Psoas muscle (tissue), 8 donors: ENCODE results near the gene SBF2. TPM values are rescaled to one million over a fixed set of nuclear protein-coding genes. Genes with fewer than 3 reads are reported as not detected.
A peak's percentile ranks its signal among the peaks of the same experiment; 100 is the strongest.

ENCODE experiments used
- ATAC-seq, 4 donors: fragments of 200-7000 bp; cut with Tn5 transposase; one replicate each; pipeline ENCODE4 v1.9.1; 2020; ENCODE audit warnings: moderate library complexity in 3 of 4, mild to moderate bottlenecking in 2 of 4
- DNase-seq, 2 donors: peaks; one replicate each; pipeline ENCODE4 v3.0.0-alpha.2; 2020
- H3K27ac ChIP-seq: fragments of 200-600 bp; one replicate; pipeline ENCODE4 v1.8.0; 2022
- H3K27me3 ChIP-seq, 3 donors: fragments of 200-600 bp in 1 of 3; one replicate each; pipeline versions ENCODE4 v1.6.1 to v1.8.0; 2013 to 2022; ENCODE audit warnings: low read length in 2 of 3, mild to moderate bottlenecking in 2 of 3, moderate library complexity in 1 of 3; ENCODE audit not compliant: insufficient read depth in 3 of 3
- H3K36me3 ChIP-seq, 2 donors: fragments of 200-600 bp in 1 of 2; one replicate each; pipeline versions ENCODE4 v1.6.1 to v1.8.0; 2013 to 2022; ENCODE audit warnings: low read depth in 1 of 2, mild to moderate bottlenecking in 1 of 2, moderate library complexity in 1 of 2; ENCODE audit not compliant: insufficient read depth in 1 of 2
- H3K4me1 ChIP-seq: fragments of 200-600 bp; one replicate; pipeline ENCODE4 v1.8.0; 2022
- H3K4me3 ChIP-seq: fragments of 200-600 bp; one replicate; pipeline ENCODE4 v1.8.0; 2022; ENCODE audit warnings: mild to moderate bottlenecking
- H3K9me3 ChIP-seq: fragments of 200-600 bp; one replicate; pipeline ENCODE4 v1.8.0; 2022
- WGBS, 3 donors: extraction: QIAGEN DNeasy Blood & Tissue Kit; methylation state at CpG; one replicate each; pipeline versions ENCODE4 v1.1.6 to v1.1.7; 2013; 5-methylcytosine and 5-hydroxymethylcytosine counted together
- intact Hi-C, 2 donors: fragments of 100-400 bp; cut with DNase I; formaldehyde crosslinking; loops; one replicate each; pipeline versions ENCODE4 v1.11.0 to v1.14.2; 2022
- polyA plus RNA-seq, 3 donors: library from polyadenylated mRNA; stranded (reverse); fragments of 200-250 nt; gene quantifications; one replicate each; pipeline ENCODE4 v1.2.3, GENCODE V29; 2013
- total RNA-seq, 4 donors: library from RNA; stranded (reverse); fragmentation: NEBNext Ultra II Directional in 2 of 4; extraction: Animal tissue kit (Norgen Biotek cat#: 25700) in 2 of 4; gene quantifications; one replicate each; pipeline versions ENCODE4 v1.2.1 to v1.2.4, GENCODE V29; 2021 to 2023
- TF ChIP-seq, protein P1 (sequence below): fragments of 200-600 bp; IDR thresholded peaks from one replicate; pipeline ENCODE4 v1.8.0; 2022; ENCODE audit warnings: antibody characterized with exemption
- donor health status: healthy with polysubstance abuse.
- donor health status: DM: no; HTN: no; CAD: no; lungs with moderate emphysema.
- donor health status: Bipolar disorder and iron deficiency.
- donor health status: healthy.
- donor health status: DM: yes; HTN: yes; CAD: no.
- donor health status: DM: no; HTN: no; CAD: no.
- donor health status: DM: no; HTN: no; CAD: no.
- donor health status: DM: yes; HTN: yes; CAD: no.

The SBF2 gene
- total and polyA plus RNA-seq, 7 donors = 3.3 to 12.6 (median 10.6) TPM

DNA sequence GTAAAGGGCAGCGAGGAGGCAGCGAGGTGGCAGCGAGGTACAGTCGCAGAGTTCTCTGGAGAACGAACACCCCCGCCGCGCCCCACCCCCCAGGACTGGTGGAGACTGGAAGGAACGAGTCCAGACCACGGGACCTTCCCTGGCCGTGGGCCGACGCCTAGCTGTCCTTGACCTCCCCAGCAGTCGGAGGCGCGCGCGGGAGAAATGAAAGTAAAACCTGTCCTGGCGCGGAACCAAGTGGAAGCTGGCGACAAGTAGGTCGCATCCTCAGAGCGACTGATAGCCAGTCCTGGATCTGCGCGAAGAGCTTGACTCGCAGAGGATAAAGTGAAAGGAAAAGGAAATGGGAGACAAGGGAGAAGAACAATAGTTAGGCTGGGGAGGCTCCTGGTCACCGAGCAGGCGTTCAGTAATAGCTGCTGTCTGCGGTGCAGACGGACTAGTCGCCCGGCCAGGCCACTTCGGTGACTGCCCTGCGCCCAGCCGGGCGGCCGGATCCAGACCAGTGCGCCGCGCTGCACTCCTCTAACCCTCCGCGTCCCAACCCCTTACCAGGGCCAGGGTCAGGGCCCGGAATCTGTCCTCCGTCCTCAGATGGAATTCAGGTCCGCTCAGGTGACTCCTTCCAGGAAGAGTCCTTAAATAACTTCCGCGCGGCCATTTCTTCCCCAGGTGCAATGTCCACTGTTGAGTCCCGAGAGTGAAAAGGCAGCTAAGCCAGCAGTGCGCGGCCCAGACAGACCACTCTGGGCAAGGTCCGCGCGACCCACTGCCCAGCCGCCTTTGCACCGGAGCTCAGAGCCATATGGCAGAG is 8.9 kb upstream of the SBF2 start:
- peaks cover 8% of the 10 kb centered on the region for H3K4me1 ChIP-seq
- no peaks in the 10 kb centered on the region for H3K36me3 ChIP-seq
- H3K27ac ChIP-seq = peak overlapping the region; percentile 86
- no peaks in the 10 kb centered on the region for H3K9me3 ChIP-seq
- TF ChIP-seq, protein P1, sequence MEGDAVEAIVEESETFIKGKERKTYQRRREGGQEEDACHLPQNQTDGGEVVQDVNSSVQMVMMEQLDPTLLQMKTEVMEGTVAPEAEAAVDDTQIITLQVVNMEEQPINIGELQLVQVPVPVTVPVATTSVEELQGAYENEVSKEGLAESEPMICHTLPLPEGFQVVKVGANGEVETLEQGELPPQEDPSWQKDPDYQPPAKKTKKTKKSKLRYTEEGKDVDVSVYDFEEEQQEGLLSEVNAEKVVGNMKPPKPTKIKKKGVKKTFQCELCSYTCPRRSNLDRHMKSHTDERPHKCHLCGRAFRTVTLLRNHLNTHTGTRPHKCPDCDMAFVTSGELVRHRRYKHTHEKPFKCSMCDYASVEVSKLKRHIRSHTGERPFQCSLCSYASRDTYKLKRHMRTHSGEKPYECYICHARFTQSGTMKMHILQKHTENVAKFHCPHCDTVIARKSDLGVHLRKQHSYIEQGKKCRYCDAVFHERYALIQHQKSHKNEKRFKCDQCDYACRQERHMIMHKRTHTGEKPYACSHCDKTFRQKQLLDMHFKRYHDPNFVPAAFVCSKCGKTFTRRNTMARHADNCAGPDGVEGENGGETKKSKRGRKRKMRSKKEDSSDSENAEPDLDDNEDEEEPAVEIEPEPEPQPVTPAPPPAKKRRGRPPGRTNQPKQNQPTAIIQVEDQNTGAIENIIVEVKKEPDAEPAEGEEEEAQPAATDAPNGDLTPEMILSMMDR = no peak
- no peaks in the 10 kb centered on the region for H3K27me3 ChIP-seq
- WGBS, 3 donors = 0 to 1% (median 1%) methylated on average over 55 to 56 of the region's 56 CpGs
- DNase-seq (peak; percentile 87 to 93), ATAC-seq (peak; percentile 38 to 58 (median 52))
- peak overlapping the region; percentile 84 for H3K4me3 ChIP-seq
- intact Hi-C loops = loop anchor here in 1 of 2 donors (10.0 kb wide), 1 partner anchor 328 kb away; no protein-coding TSS in a partner anchor

DNA sequence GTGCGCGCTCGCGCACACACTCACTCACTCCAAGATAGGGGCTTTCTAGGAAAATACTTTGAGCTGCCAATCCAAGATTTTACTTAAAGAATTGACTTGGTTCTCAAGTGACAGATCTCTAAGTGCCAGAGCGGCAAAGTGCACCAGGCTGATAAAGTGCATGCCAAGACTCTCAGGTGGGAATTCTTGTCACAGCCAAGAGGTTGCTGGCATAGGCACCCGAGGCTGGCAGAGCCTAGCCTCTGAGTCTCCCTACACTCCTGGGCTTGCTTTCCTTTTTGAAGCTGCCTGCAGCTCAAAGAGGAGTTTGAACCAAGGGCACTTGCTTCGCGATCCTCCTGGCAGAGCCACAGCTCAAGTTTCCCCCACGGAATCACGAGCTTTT is 8.3 kb upstream of the SBF2 start:
- no peaks in the 10 kb centered on the region for H3K9me3 ChIP-seq
- H3K27me3 ChIP-seq = no peaks in the 10 kb centered on the region
- ATAC-seq (peak in 3 of 4 donors; percentile 1 to 3 (median 2)), DNase-seq (no peak)
- peaks cover 8% of the 10 kb centered on the region for H3K4me1 ChIP-seq
- TF ChIP-seq, protein P1 = no peak
- peak overlapping the region; percentile 86 for H3K27ac ChIP-seq
- intact Hi-C loops = loop anchor here in 1 of 2 donors (10.0 kb wide), 1 partner anchor 328 kb away; no protein-coding TSS in a partner anchor
- H3K36me3 ChIP-seq = no peaks in the 10 kb centered on the region
- peak overlapping the region; percentile 84 for H3K4me3 ChIP-seq
- 24 to 37% (median 28%) methylated on average over 10 of the region's 10 CpGs for WGBS, 3 donors

DNA sequence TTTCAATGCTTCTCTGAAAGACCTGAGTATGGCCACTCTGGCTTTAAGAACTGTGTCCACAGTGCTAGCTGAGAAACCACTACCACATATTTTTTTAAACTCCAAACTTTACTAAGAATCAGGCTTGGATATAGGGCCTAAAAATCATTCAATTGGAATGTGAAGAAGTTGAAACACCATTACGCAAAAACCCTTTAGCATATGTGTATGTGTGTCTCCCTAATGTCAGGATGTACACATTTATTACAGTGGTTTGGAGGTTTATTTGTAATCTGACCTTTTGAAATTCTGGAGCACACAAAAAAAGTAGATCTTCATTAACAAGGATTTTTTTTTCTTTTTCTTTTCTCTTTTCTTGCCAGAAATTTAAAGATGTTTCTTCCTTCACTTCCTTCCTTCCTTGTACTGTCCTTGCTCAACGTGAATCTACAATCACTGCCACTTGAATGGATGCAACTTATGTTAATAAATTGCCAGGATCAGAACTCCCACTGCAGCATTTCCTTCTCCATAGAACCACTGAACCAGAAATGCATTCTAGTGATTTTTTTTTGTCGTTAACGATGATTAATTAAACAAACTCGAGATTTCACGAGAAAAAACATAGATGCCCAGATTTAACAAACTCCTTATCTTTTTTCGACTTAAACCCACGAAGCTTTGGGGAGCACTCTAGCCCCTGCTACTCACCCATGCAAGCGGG is 7.8 kb upstream of the SBF2 start:
- Histone ChIP-seq H3K4me1 (peaks cover 8% of the 10 kb centered on the region), H3K27ac (peak overlapping the region; percentile 86), H3K27me3 (no peaks in the 10 kb centered on the region), H3K4me3 (peak overlapping the region; percentile 84), H3K36me3 (no peaks in the 10 kb centered on the region), H3K9me3 (no peaks in the 10 kb centered on the region)
- WGBS, 3 donors = 55 to 59% (median 59%) methylated on average over 9 of the region's 9 CpGs
- no peak for ATAC-seq
- no peak for DNase-seq
- TF ChIP-seq, protein P1 = no peak
- intact Hi-C loops = loop anchor here in 1 of 2 donors (10.0 kb wide), 1 partner anchor 327 kb away; no protein-coding TSS in a partner anchor

DNA sequence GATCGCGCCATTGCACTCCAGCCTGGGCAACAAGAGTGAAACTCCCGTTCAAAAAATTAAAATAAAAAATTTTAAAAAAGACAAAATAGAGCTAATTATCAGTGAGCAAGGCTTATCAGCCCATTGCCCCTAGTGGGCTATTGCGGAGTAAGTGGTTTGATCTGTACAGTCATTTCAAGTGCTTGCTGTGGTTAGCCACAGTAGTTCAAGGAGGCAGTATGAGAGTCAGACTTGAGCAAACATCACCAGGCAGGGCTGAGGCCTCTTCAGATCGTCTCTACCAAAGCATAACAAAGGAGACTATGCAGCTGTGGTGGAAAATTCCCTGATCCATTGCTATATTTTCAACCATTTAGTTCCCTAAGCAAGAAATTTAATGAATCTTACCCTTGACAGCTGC is 4.3 kb upstream of the SBF2 start:
- no peak overlapping the region for H3K27ac ChIP-seq
- no peaks in the 10 kb centered on the region for H3K36me3 ChIP-seq
- no peak overlapping the region for H3K4me3 ChIP-seq
- H3K4me1 ChIP-seq = peaks cover 3% of the 10 kb centered on the region
- DNase-seq (no peak), ATAC-seq (no peak)
- intact Hi-C loops = no loop called here
- H3K27me3 ChIP-seq = no peaks in the 10 kb centered on the region
- no peaks in the 10 kb centered on the region for H3K9me3 ChIP-seq
- 82 to 95% (median 86%) methylated on average over 5 of the region's 5 CpGs for WGBS, 3 donors
- TF ChIP-seq, protein P1 = no peak
